H1 (cell line): ENCODE measurements around the gene ANAPC10. TPM values are rescaled to one million over a fixed set of nuclear protein-coding genes. Genes with fewer than 3 reads are reported as not detected.

Experiments used
- CTCF ChIA-PET: fragments of 300-600 bp; sonication (Branson Sonifier 250); formaldehyde crosslinking; loops from one replicate; lab custom pipeline; 2021; ENCODE audit not compliant: partially characterized antibody; lab: Charles Lee
- POLR2A ChIA-PET: fragments of 300-600 bp; sonication (Branson Sonifier 250); formaldehyde crosslinking; loops from one replicate; lab custom pipeline; 2021; ENCODE audit warnings: inconsistent platforms; ENCODE audit not compliant: partially characterized antibody; lab: Charles Lee
- DNase-seq, 2 experiments: peaks; one replicate each; pipeline versions ENCODE4 v3.0.0 to v3.0.0-alpha.2; 2010 to 2022; ENCODE audit warnings: low spot score in 2 of 2, low read depth in 1 of 2, mixed read lengths in 1 of 2
- FAIRE-seq: peaks from 2 replicates; lab custom pipeline; 2011; peaks lifted over from hg19 to GRCh38; lab: Jason Lieb, UNC
- H2AFZ ChIP-seq: 2 replicates; pipeline ENCODE4 v1.8.1; 2012; ENCODE audit warnings: low read length, inconsistent platforms
- H2AK5ac ChIP-seq: 2 replicates; pipeline ENCODE4 v1.6.1; 2013; ENCODE audit warnings: low read depth, low read length
- H2BK120ac ChIP-seq: replicated peaks from 2 replicates; pipeline ENCODE3; 2013; ENCODE audit warnings: low read depth, low read length, inconsistent platforms
- H2BK12ac ChIP-seq: 2 replicates; pipeline ENCODE4 v1.6.1; 2013; ENCODE audit warnings: low read depth, low read length
- H2BK15ac ChIP-seq: 2 replicates; pipeline ENCODE4 v1.6.1; 2013; ENCODE audit warnings: low read length
- H2BK20ac ChIP-seq: 2 replicates; pipeline ENCODE4 v1.6.1; 2013; ENCODE audit warnings: low read length
- H2BK5ac ChIP-seq: 2 replicates; pipeline ENCODE4 v1.6.1; 2013; ENCODE audit warnings: low read depth, low read length
- H3K14ac ChIP-seq: 2 replicates; pipeline ENCODE4 v1.6.1; 2013; ENCODE audit warnings: inconsistent platforms; ENCODE audit not compliant: insufficient read length
- H3K18ac ChIP-seq: 2 replicates; pipeline ENCODE4 v1.6.1; 2013; ENCODE audit warnings: low read length; ENCODE audit errors: extremely low read depth
- H3K23ac ChIP-seq: 2 replicates; pipeline ENCODE4 v1.6.1; 2013; ENCODE audit warnings: inconsistent platforms; ENCODE audit not compliant: insufficient read length
- H3K23me2 ChIP-seq: 2 replicates; pipeline ENCODE4 v1.6.1; 2013; ENCODE audit warnings: low read depth, low read length
- H3K27ac ChIP-seq: 2 replicates; pipeline ENCODE4 v1.6.1; 2011; ENCODE audit warnings: low read depth, low read length, inconsistent platforms
- H3K27me3 ChIP-seq, 4 experiments: replicated peaks in 1 of 4; 1 replicate in 1 of 4; 2 replicates in 3 of 4; pipeline versions ENCODE4 v1.6.1 to v1.8.1; 2011 to 2013; ENCODE audit warnings: low read length in 3 of 4, mild to moderate bottlenecking in 3 of 4, inconsistent platforms in 2 of 4, mixed read lengths in 2 of 4, moderate library complexity in 1 of 4; ENCODE audit not compliant: control insufficient read depth in 3 of 4, insufficient read depth in 3 of 4; ENCODE audit errors: extremely low read depth in 1 of 4
- H3K36me3 ChIP-seq, 4 experiments: 2 replicates each; pipeline versions ENCODE4 v1.6.1 to v1.8.1; 2011 to 2013; ENCODE audit warnings: mild to moderate bottlenecking in 4 of 4, low read length in 3 of 4, moderate library complexity in 2 of 4, control low read depth in 1 of 4, inconsistent platforms in 1 of 4; ENCODE audit not compliant: insufficient read depth in 4 of 4, control insufficient read depth in 2 of 4
- H3K4ac ChIP-seq: replicated peaks from 2 replicates; pipeline ENCODE3; 2013; ENCODE audit warnings: low read length, low read depth, mixed read lengths, inconsistent platforms; ENCODE audit not compliant: insufficient read length
- H3K4me1 ChIP-seq, 4 experiments: replicated peaks in 1 of 4; 1 replicate in 1 of 4; 2 replicates in 3 of 4; pipeline versions ENCODE4 v1.6.1 to v1.8.1; 2011 to 2013; ENCODE audit warnings: low read length in 3 of 4, inconsistent platforms in 2 of 4, mixed read lengths in 1 of 4; ENCODE audit not compliant: insufficient read depth in 4 of 4, control insufficient read depth in 3 of 4
- H3K4me2 ChIP-seq, 2 experiments: 2 replicates each; pipeline versions ENCODE4 v1.6.1 to v1.8.1; 2011 to 2013; ENCODE audit warnings: low read depth in 2 of 2, low read length in 2 of 2, control low read depth in 1 of 2, inconsistent platforms in 1 of 2, mild to moderate bottlenecking in 1 of 2; ENCODE audit not compliant: insufficient read depth in 1 of 2
- H3K4me3 ChIP-seq, 4 experiments: fragments of 200-600, 300-600 bp in 1 of 4; sonication (generic), shearing (Covaris generic), sonication (Bioruptor Twin) in 1 of 4; 2 replicates each; pipeline versions ENCODE4 v1.5.1 to v1.8.1; 2011 to 2016; ENCODE audit warnings: low read length in 4 of 4, low read depth in 3 of 4, control low read depth in 2 of 4, inconsistent platforms in 2 of 4, mild to moderate bottlenecking in 2 of 4, mixed read lengths in 1 of 4, moderate library complexity in 1 of 4; ENCODE audit not compliant: insufficient read depth in 2 of 4; ENCODE audit errors: extremely low read depth in 1 of 4
- H3K56ac ChIP-seq: replicated peaks from 2 replicates; pipeline ENCODE3; 2013; ENCODE audit warnings: low read depth, mild to moderate bottlenecking, mixed read lengths, low read length, inconsistent platforms; ENCODE audit not compliant: insufficient read length
- H3K79me1 ChIP-seq: 2 replicates; pipeline ENCODE4 v1.6.1; 2013; ENCODE audit warnings: low read depth, low read length, control low read depth
- H3K79me2 ChIP-seq, 2 experiments: 2 replicates each; pipeline versions ENCODE4 v1.6.1 to v1.8.1; 2012 to 2013; ENCODE audit warnings: low read length in 2 of 2, mild to moderate bottlenecking in 2 of 2, inconsistent platforms in 1 of 2; ENCODE audit not compliant: insufficient read depth in 2 of 2, control insufficient read depth in 1 of 2
- H3K9ac ChIP-seq, 4 experiments: replicated peaks in 1 of 4; 1 replicate in 1 of 4; 2 replicates in 3 of 4; pipeline versions ENCODE4 v1.6.1 to v1.8.1; 2011 to 2013; ENCODE audit warnings: low read depth in 3 of 4, low read length in 3 of 4, control low read depth in 2 of 4, mild to moderate bottlenecking in 2 of 4, moderate library complexity in 2 of 4, inconsistent platforms in 1 of 4; ENCODE audit errors: extremely low read depth in 1 of 4
- H3K9me3 ChIP-seq, 2 experiments: 2 replicates each; pipeline versions ENCODE4 v1.6.1 to v1.8.1; 2012 to 2013; ENCODE audit warnings: mild to moderate bottlenecking in 2 of 2, moderate library complexity in 2 of 2, control low read depth in 1 of 2, inconsistent platforms in 1 of 2, low read depth in 1 of 2, low read length in 1 of 2, mixed read lengths in 1 of 2; ENCODE audit not compliant: insufficient read depth in 2 of 2
- H4K20me1 ChIP-seq, 2 experiments: replicated peaks in 1 of 2; 2 replicates each; pipeline versions ENCODE3 to v1.8.1; 2011 to 2013; ENCODE audit warnings: inconsistent platforms in 2 of 2, low read length in 2 of 2, mild to moderate bottlenecking in 1 of 2; ENCODE audit not compliant: insufficient read depth in 2 of 2, control insufficient read depth in 1 of 2
- H4K5ac ChIP-seq: 2 replicates; pipeline ENCODE4 v1.6.1; 2013; ENCODE audit warnings: low read length, low read depth, mixed read lengths, inconsistent platforms; ENCODE audit not compliant: insufficient read length
- H4K8ac ChIP-seq: 2 replicates; pipeline ENCODE4 v1.8.0; 2013; ENCODE audit warnings: mild to moderate bottlenecking, moderate library complexity, low read length, inconsistent platforms; ENCODE audit not compliant: insufficient read depth; ENCODE audit errors: extremely low read depth
- H4K91ac ChIP-seq: replicated peaks from 2 replicates; pipeline ENCODE3; 2013; ENCODE audit warnings: low read length, mixed read lengths, inconsistent platforms; ENCODE audit not compliant: insufficient read length
- CEBPB ChIP-seq: IDR thresholded peaks from 2 replicates; pipeline ENCODE4 v1.6.1; 2012; ENCODE audit warnings: low read depth, low read length
- CTBP2 ChIP-seq: IDR thresholded peaks from 2 replicates; pipeline ENCODE4 v1.7.0; 2011; ENCODE audit warnings: borderline replicate concordance, mild to moderate bottlenecking, moderate library complexity, mixed read lengths, low read length; ENCODE audit not compliant: insufficient read depth, insufficient read length
- EP300 ChIP-seq, 2 experiments: IDR thresholded peaks; 1 replicate in 1 of 2; 2 replicates in 1 of 2; pipeline ENCODE4 v1.6.1; 2011 to 2012; ENCODE audit warnings: low read depth in 2 of 2, low read length in 2 of 2, mild to moderate bottlenecking in 2 of 2, borderline replicate concordance in 1 of 2, inconsistent platforms in 1 of 2, moderate library complexity in 1 of 2
- JUN ChIP-seq: IDR thresholded peaks from 2 replicates; pipeline ENCODE4 v1.6.1; 2011; ENCODE audit warnings: low read depth, mild to moderate bottlenecking, improper control_type of control experiment, low read length
- JUND ChIP-seq: IDR thresholded peaks from 2 replicates; pipeline ENCODE4 v1.6.1; 2011; ENCODE audit warnings: mild to moderate bottlenecking, improper control_type of control experiment, low read length
- KDM4A ChIP-seq: IDR thresholded peaks from one replicate; pipeline ENCODE4 v1.7.1; 2012; ENCODE audit warnings: low read depth, mild to moderate bottlenecking, moderate library complexity, low read length, inconsistent platforms; ENCODE audit not compliant: severe bottlenecking
- MAFK ChIP-seq: IDR thresholded peaks from 2 replicates; pipeline ENCODE4 v1.6.1; 2012; ENCODE audit warnings: low read depth, mild to moderate bottlenecking, improper control_type of control experiment, low read length
- PHF8 ChIP-seq: fragments of 200-600 bp; sonication (generic); conservative IDR thresholded peaks from 2 replicates; pipeline ENCODE4 v1.7.1; 2012; ENCODE audit warnings: low read depth, mild to moderate bottlenecking, inconsistent platforms, low read length, moderate library complexity
- RFX5 ChIP-seq: IDR thresholded peaks from 2 replicates; pipeline ENCODE4 v1.6.1; 2011; ENCODE audit warnings: low read depth, low read length, improper control_type of control experiment, borderline replicate concordance
- SP1 ChIP-seq: IDR thresholded peaks from 2 replicates; pipeline ENCODE4 v1.6.1; 2011; ENCODE audit warnings: low read depth, low read length
- SRF ChIP-seq: IDR thresholded peaks from 2 replicates; pipeline ENCODE4 v1.6.1; 2011; ENCODE audit warnings: mild to moderate bottlenecking, low read depth, low read length, moderate library complexity
- ZNF274 ChIP-seq: IDR thresholded peaks from 2 replicates; pipeline ENCODE4 v1.7.0; 2012; ENCODE audit warnings: low read length, borderline replicate concordance; ENCODE audit errors: extremely low read depth
- WGBS, 2 experiments: shearing (Covaris generic) in 1 of 2; methylation state at CpG; one replicate each; pipeline versions ENCODE4 v1.1.6 to v1.1.7; 2013 to 2015; ENCODE audit warnings: low lambda C conversion rate in 2 of 2, mixed read lengths in 2 of 2, inconsistent platforms in 1 of 2, low coverage in 1 of 2, missing lambda C conversion rate in 1 of 2; ENCODE audit not compliant: insufficient replicate concordance in 2 of 2, insufficient coverage in 1 of 2, insufficient read length in 1 of 2; ENCODE audit errors: extremely low coverage in 1 of 2, missing lambda C conversion rate in 1 of 2; 5-methylcytosine and 5-hydroxymethylcytosine counted together
- polyA plus RNA-seq, 7 experiments: library from polyadenylated mRNA; depleted of rRNA in 3 of 7; stranded (reverse) in 5 of 7; unstranded in 2 of 7; fragments of >200 nt in 5 of 7; fragments of 200-250 nt in 2 of 7; gene quantifications; 1 replicate in 5 of 7; 2 replicates in 1 of 7; 4 replicates in 1 of 7; pipeline versions ENCODE4 v1.2.1 to v1.2.3, GENCODE V29; 2011 to 2013; ENCODE audit warnings: missing spikeins in 2 of 7, mixed read lengths in 2 of 7
- total RNA-seq: library from RNA; stranded (reverse); fragmentation: NEBNext Ultra II Directional; extraction: Animal tissue kit (Norgen Biotek cat#: 25700); gene quantifications from 2 replicates; pipeline ENCODE4 v1.2.1, GENCODE V29; 2021

Gene ANAPC10
- total and polyA plus RNA-seq, 2 of the 8 experiments (the other 6 are each of a cell fraction or from before 2014, with no cell fraction given): 17.6 to 23.3 TPM

GRCh38 chr4:144985531-144985930 lies 112.5 kb downstream of the ANAPC10 start:
- H4K5ac ChIP-seq: no peak overlapping the region
- no peak for DNase-seq
- 96% methylated on average over 1 of the region's 1 CpG; no CpG with 5 or more reads in 1 of the 2 experiments for WGBS, 2 experiments
- H3K23ac ChIP-seq: no peak overlapping the region
- H3K56ac ChIP-seq: no peak overlapping the region
- H3K4me1 ChIP-seq: no peaks in the 10 kb centered on the region
- no peaks in the 10 kb centered on the region for H3K23me2 ChIP-seq
- no peak for TF ChIP-seq JUND
- no peak for TF ChIP-seq CEBPB
- TF ChIP-seq KDM4A: no peak
- no peak for TF ChIP-seq EP300 (IDR thresholded peaks at IDR 0.05; ENCODE audit: borderline replicate concordance in 1 of 2, low read depth in 2 of 2, low read length in 2 of 2)
- TF ChIP-seq RFX5: no peak
- TF ChIP-seq SP1: no peak
- no peak for TF ChIP-seq MAFK
- TF ChIP-seq JUN: no peak
- TF ChIP-seq SRF: no peak
- TF ChIP-seq ZNF274: no peak
- no peak for TF ChIP-seq PHF8
- no peak for TF ChIP-seq CTBP2
- no peaks in the 10 kb centered on the region for H4K20me1 ChIP-seq
- H3K36me3 ChIP-seq: no peaks in the 10 kb centered on the region
- no peak overlapping the region for H3K18ac ChIP-seq
- H3K79me2 ChIP-seq: no peaks in the 10 kb centered on the region
- H3K4ac ChIP-seq: no peak overlapping the region
- H3K27ac ChIP-seq: no peak overlapping the region
- POLR2A ChIA-PET: no interaction called here
- FAIRE-seq: no peak
- H4K91ac ChIP-seq: no peak overlapping the region
- H3K79me1 ChIP-seq: no peaks in the 10 kb centered on the region
- H2BK15ac ChIP-seq: no peak overlapping the region
- no peak overlapping the region for H2BK20ac ChIP-seq
- H3K27me3 ChIP-seq: no peaks in the 10 kb centered on the region
- H4K8ac ChIP-seq: no peak overlapping the region
- no peak overlapping the region for H2BK120ac ChIP-seq
- H3K4me2 ChIP-seq: no peak overlapping the region
- CTCF ChIA-PET: no interaction called here
- H3K4me3 ChIP-seq: no peak overlapping the region
- no peak overlapping the region for H2AFZ ChIP-seq
- no peak overlapping the region for H3K9ac ChIP-seq
- H3K9me3 ChIP-seq: 0 out of 4 replicates have a peak, but pooled peaks cover 0 to 2% of the 10 kb centered on the region in 2 experiments
- H2BK12ac ChIP-seq: no peak overlapping the region
- no peak overlapping the region for H3K14ac ChIP-seq
- no peak overlapping the region for H2AK5ac ChIP-seq
- H2BK5ac ChIP-seq: no peak overlapping the region
